GM10847 (cell line): ENCODE measurements around the gene C3orf52.

ENCODE experiments used
- POLR2A ChIP-seq: IDR thresholded peaks from 2 replicates; pipeline ENCODE4 v1.6.1; 2011; ENCODE audit not compliant: insufficient read length; ENCODE audit errors: extremely low read depth

C3orf52 gene

GRCh38 chr3:112127522-112128494, 41.6 kb downstream of the C3orf52 start:
- no peak for TF ChIP-seq POLR2A

DNA sequence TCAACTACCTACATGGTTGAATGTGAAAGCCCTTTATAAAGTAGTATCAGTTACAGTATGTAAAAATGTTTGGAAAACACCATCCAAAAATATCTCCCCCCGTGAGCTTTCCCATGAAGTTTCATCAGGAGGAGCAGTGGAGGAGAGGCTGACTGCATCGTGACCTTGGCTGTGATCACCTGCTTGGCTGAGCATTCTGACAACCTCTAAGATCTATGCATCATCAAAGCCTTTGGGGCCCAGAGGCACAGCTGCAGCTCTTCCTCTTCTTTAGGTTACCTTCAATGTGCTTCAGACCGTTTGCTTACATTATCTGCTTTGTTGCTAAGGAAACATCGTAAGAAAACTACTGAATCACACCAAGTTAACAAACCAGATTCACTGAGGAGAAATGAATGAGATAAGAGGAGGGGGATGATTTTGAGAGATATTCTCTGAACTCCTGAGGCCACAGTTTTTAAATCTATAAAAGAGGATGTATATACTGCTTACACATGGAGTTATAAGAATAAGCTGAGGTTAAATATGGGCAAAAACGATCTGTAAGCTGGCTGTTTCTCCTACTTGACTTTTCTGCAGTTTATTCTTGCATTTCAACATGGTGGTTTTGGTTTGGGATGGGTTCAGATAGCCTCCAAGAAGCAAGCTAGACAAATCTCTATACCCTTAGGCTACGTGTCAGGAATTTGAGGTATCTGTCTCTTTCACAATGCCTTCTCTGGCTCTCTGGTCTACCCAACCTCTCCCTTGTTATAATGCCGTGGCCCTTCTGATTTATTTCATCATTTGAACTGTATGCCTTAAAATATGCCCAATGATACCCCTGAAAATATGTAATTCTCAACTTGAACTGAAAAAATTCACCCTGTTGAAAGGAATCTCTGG, 42.9 kb downstream of the C3orf52 start:
- no peak for TF ChIP-seq POLR2A

DNA sequence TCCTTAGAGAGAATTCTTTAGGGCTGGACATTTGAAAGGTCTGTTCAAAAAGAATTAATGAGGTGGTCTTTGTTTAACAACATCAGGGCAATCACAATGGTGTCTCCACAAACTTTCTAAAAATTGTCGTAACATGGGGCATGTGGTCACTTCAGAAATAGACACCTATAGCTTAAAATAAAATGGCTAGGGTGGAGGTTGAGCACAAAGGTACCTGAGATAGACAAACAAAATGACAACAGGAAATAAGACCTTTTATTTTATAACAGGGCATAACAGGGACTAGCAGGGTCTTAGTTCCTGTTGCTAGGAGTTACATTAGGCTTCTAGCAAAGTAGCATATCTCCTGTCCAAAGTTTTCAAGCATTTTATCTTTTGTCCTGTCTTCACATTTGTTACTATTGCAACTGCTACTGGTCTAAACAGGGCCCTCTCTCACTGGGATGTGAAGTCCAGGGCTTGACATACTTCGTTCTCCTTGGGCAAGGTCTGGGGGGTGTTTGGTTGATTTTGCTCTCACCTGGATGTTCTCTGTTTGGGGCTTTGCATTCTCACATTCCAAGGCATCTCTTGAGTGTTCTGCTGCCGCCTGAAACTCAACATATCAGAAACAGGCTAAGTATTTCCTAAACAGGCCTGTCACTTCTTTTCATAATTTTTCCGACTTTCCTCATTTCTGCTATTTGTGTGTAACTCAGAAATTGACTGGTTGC, 43.9 kb downstream of the C3orf52 start:
- no peak for TF ChIP-seq POLR2A

DNA sequence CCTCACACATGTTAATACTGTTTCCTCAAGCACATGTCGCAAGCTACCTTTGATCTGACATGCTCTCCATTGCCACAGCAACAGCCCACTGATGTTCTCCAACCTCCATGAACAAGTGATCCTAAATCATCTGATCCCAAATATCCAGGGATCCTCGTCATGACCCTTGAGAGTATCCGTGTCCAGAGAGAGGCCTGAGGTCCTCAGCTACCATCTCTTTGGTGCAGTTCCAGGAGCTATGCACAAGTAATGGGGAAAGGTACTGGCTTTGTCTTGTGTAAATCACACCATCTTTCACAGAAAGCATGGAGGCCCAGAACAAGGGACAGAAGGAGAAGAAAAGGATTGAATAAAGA, 44.4 kb downstream of the C3orf52 start:
- TF ChIP-seq POLR2A, result no peak

DNA sequence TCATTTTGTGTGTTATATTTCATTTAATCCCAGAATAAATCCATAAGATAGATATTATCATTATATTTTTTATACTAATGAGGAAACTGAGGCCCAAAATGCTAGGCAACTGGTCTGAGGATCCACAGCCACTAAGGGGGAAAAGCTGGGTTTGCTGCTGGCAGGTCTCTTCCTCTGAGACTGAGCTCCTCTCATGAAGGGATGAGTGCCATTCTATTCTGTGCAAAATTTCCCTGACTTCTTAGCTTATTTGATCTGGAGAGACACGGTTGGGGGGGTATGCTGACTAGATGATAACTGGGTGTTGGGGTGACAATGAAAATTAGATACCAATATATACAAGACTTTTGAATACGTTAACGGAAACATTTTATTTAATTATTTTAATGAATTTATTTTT, 44.9 kb downstream of the C3orf52 start:
- no peak for TF ChIP-seq POLR2A

- TF ChIP-seq POLR2A, result no peak
Measured at GRCh38 chr3:112132088-112132487, 45.9 kb downstream of the C3orf52 start.

- TF ChIP-seq POLR2A, result no peak
Measured at GRCh38 chr3:112132554-112132953, 46.4 kb downstream of the C3orf52 start.

DNA sequence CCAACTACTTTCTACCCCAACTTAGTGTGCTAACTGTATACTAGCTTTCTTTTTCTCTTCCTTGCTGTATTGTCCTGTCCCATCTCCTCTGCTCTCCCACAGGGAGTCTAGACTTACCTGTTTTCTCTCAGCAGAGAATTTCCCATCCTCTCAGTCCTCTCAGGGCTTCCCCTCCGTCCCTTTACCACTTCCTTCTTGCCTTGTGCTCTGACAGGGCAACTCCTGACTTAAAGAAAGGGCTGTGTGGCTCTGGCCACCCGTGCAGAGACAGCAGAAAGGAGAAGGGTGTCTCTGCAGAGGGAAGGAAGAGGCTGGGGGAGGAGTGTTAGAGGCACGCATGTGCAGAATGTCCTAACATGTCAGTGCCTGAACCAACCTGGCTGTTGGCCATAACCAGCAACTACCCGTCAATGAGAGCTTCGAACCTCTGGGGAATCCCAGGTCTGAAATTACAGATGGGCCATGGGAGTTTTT, 46.8 kb downstream of the C3orf52 start, which contains the start of gene GCSAM:
GCSAM (minus strand) TSS at position 274 of the 474 bp plus-strand sequence; CDS start at position 146, 128 bp downstream.
- TF ChIP-seq POLR2A, result peak; percentile 54

- TF ChIP-seq POLR2A, result no peak
Measured at GRCh38 chr3:112133626-112134334, 47.6 kb downstream of the C3orf52 start.

DNA sequence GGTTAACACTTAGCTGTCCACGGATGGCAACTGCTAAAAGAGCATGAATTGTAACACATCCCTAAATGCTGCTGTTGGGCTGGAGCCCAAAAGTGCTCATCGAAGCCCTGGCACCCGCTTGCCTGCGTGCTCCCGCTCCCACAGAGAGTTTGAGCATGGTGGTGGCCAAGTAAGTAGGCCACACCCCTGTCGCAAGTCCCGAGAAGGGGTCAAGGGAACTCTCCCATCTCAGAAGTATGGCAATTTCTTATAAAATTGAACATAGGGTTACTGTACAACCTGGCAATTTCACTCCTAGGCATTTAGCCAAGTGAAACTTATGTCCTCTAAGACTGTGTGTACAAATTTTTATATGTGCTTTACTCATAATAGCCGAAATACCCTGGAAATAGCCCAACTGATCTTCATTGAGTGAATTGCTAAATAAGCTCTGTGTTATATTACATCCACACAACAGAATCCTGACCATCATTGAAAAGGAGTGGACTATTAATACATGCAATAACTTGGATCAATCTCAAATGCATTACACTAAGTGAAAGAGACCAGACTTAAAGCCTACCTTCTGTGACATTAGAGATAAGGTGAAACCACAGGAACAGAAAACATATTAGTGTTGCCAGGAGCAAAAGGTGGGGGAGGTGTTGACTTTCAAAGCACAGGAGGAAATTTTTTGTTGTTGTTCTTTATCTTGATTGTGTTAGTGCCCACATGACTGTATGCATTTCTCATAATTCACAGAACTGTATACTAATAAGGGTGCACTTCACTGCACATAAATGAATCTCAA, 48.3 kb downstream of the C3orf52 start:
- no peak for TF ChIP-seq POLR2A

- TF ChIP-seq POLR2A, result no peak
Measured at GRCh38 chr3:112136046-112136445, 49.9 kb downstream of the C3orf52 start.

DNA sequence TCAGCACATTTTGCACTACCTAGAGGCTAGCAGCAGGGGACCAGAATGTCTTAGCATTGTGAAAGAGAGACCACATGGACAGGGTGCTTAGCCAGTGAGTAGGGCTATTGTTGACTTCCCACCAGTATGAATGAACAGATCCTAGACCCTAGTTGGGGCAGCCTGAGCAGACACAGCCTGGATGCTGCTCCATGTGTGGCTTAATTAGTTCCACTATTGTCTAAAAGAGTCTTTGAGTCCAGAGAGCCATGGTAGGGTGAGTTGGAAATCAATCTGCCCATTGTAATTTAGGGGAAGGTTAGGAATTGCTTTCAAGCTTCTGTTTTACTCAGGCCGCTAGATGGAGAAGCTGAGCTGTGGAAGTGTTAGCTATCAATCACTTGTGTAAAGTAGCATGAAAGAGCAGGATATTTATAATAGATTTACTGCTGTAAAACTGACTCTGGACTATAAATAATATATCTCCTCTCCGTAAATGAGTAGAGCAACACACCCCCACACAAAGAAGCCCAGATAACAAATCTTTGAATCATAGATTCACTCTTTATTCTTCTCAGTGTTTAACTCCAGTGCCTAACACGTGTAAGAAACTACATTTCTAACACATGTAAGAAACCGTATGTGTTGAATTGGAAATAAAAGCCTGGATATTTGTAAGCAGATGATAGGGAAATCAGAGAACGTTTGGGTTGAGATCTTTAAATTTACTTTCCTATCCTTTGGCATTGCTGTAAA, 50.9 kb downstream of the C3orf52 start:
- TF ChIP-seq POLR2A, result no peak

GRCh38 chr3:112137781-112138180, 51.6 kb downstream of the C3orf52 start:
- TF ChIP-seq POLR2A, result no peak
